Measurements from ENCODE around the gene ZBTB46. TPM values are rescaled to one million over a fixed set of nuclear protein-coding genes. Genes with fewer than 3 reads are reported as not detected.
A peak's percentile ranks its signal among the peaks of the same experiment; 100 is the strongest.
"Not testable (repeated sequence)": the region's sequence is repeated elsewhere in the genome, so short reads cannot be mapped to it uniquely, and the experiment has no call there.

Gene ZBTB46
- total RNA-seq, 2 donors from 2014 or later, result 7.9 to 12.2 TPM

DNA sequence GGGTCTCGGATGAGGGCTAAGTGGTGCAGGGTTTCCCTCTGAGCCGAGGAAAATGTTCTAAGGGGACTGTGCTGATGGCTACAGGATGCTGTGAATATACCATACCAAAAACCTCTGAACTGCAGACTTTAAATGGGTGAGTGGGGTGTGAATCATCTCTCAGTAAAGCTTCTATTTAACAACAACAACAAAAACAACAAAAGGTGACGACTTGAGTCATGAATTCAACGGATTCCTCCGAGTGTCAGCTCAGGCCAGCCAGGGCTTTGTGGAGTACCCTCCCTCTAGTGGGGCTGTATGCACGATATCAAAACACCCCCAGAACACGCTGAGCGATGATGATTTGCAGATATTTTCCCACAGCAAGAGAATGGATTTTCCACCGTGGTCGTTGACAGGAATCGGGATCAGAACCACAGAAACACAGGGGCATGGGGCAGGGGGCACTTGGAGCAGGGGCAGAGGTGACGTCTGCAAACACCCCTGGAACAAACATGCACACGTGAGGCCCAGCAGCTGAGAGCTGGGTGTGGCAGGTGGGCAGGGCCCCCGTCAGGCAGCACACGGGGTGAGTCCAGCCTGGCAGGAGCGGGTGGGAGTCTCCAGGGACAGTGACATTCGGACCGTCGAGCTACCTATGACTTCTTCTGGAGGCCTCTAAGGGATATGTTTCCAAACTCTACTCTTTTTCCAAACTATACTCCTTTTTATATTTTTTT, 52.9 kb downstream of the ZBTB46 start:
- H3K27me3 ChIP-seq (replicated peaks; ENCODE audit: insufficient read depth), result no peaks in the 10 kb centered on the region
- intact Hi-C loops (cut with DNase I), result loop anchor here (10.0 kb wide), 1 partner anchor 197 kb away; the partner anchor contains the start of gene SAMD10
- no peak for TF ChIP-seq POLR2AphosphoS5 (IDR thresholded peaks at IDR 0.05)
- TF ChIP-seq CTCF (IDR thresholded peaks at IDR 0.05), result no peak
- TF ChIP-seq POLR2A (IDR thresholded peaks at IDR 0.05), result no peak
- no peak for DNase-seq (ENCODE audit: low spot score)
- H3K4me3 ChIP-seq, result no peak overlapping the region
- H3K9me3 ChIP-seq, result no peaks in the 10 kb centered on the region
- H3K4me1 ChIP-seq (replicated peaks), result no peaks in the 10 kb centered on the region
- H3K36me3 ChIP-seq, result no peaks in the 10 kb centered on the region
- WGBS, result 72% methylated on average over 19 of the region's 19 CpGs
- no peak overlapping the region for H3K27ac ChIP-seq

DNA sequence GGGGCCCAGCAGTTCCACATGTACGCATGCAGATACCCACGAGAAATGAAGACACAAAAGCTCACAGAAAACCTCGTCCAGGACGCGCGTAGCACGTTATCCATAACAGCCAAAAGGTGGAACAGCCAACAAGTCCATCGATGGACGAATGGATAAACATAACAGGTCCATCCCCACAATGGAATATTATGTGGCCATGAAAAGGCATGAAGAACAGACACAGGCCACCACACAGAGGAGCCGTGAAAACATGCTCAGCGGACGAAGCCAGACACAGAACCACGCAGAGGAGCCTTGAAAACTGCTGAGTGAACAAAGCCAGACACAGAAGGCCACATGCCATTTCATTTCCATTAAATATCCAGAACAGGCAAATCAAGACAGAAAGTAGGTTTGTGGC, 53.5 kb downstream of the ZBTB46 start:
- Histone ChIP-seq H3K27ac (no peak overlapping the region), H3K4me3 (no peak overlapping the region), H3K4me1 (replicated peaks) (no peaks in the 10 kb centered on the region), H3K36me3 (no peaks in the 10 kb centered on the region), H3K27me3 (replicated peaks; ENCODE audit: insufficient read depth) (no peaks in the 10 kb centered on the region), H3K9me3 (no peaks in the 10 kb centered on the region)
- TF ChIP-seq POLR2AphosphoS5 (IDR thresholded peaks at IDR 0.05) (no peak), POLR2A (IDR thresholded peaks at IDR 0.05) (no peak), CTCF (IDR thresholded peaks at IDR 0.05) (no peak)
- intact Hi-C loops (cut with DNase I), result loop anchor here (10.0 kb wide), 1 partner anchor 197 kb away; the partner anchor contains the start of gene SAMD10
- no peak for DNase-seq (ENCODE audit: low spot score)
- 95% methylated on average over 13 of the region's 13 CpGs for WGBS

GRCh38 chr20:63776875-63777274, 54.2 kb downstream of the ZBTB46 start:
- DNase-seq (ENCODE audit: low spot score); H3K4me3 ChIP-seq; H3K27ac ChIP-seq; H3K9me3 ChIP-seq; H3K27me3 ChIP-seq (replicated peaks; ENCODE audit: insufficient read depth); H3K4me1 ChIP-seq (replicated peaks); H3K36me3 ChIP-seq: not testable (repeated sequence)
- WGBS, result 91% methylated on average over 23 of the region's 23 CpGs
- intact Hi-C loops (cut with DNase I), result loop anchor here (10.0 kb wide), 1 partner anchor 198 kb away; the partner anchor contains the start of gene SAMD10

- WGBS, result 28% methylated on average over 59 of the region's 67 CpGs
- H3K27ac ChIP-seq, result no peak overlapping the region
- H3K4me3 ChIP-seq, result peak overlapping the region in 1 of 2 donors; percentile 17
- H3K4me1 ChIP-seq (replicated peaks), result no peaks in the 10 kb centered on the region
- intact Hi-C loops (cut with DNase I), result loop anchor here (10.0 kb wide), 1 partner anchor 199 kb away; the partner anchor contains the start of gene SAMD10
- DNase-seq (ENCODE audit: low spot score), result no peak
- no peaks in the 10 kb centered on the region for H3K36me3 ChIP-seq
- no peaks in the 10 kb centered on the region for H3K9me3 ChIP-seq
- no peaks in the 10 kb centered on the region for H3K27me3 ChIP-seq (replicated peaks; ENCODE audit: insufficient read depth)
- no peak for TF ChIP-seq POLR2AphosphoS5 (IDR thresholded peaks at IDR 0.05)
- no peak for TF ChIP-seq POLR2A (IDR thresholded peaks at IDR 0.05)
- TF ChIP-seq CTCF (IDR thresholded peaks at IDR 0.05), result peak; percentile 44 to 75 (median 55)
Observed at GRCh38 chr20:63775096-63775978, 55.7 kb downstream of the ZBTB46 start.

DNA sequence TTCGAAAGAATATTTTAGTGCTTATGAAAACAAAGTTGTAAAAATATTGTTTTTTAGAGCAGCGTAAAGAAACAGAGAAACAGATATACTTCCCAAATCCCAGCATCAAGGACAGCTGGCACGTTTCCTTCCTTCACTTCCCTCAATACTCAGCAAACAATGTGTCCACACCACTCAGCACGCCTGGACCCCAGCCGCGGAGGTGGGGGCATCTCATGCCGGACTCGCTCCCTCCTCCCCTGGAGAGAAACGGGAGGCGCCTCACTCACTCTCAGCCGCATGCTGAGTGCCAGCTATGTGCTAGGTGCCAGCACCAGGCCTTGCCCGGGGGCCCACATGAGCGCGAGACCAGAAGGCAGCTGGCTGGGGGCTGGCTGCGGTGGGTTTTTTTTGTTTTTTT, 56.8 kb downstream of the ZBTB46 start:
- TF ChIP-seq CTCF (IDR thresholded peaks at IDR 0.05) (no peak), POLR2AphosphoS5 (IDR thresholded peaks at IDR 0.05) (no peak), POLR2A (IDR thresholded peaks at IDR 0.05) (no peak)
- intact Hi-C loops (cut with DNase I), result loop anchor here (10.0 kb wide), 1 partner anchor 200 kb away; the partner anchor contains the start of gene SAMD10
- Histone ChIP-seq H3K9me3 (no peaks in the 10 kb centered on the region), H3K4me3 (no peak overlapping the region), H3K4me1 (replicated peaks) (no peaks in the 10 kb centered on the region), H3K27ac (no peak overlapping the region), H3K27me3 (replicated peaks; ENCODE audit: insufficient read depth) (no peaks in the 10 kb centered on the region), H3K36me3 (no peaks in the 10 kb centered on the region)
- no peak for DNase-seq (ENCODE audit: low spot score)
- 71% methylated on average over 15 of the region's 15 CpGs for WGBS

Data from prostate gland (tissue), 2 donors.